Sigmoid colon (tissue), 7 donors: ENCODE data around the gene SORBS1. TPM values are rescaled to one million over a fixed set of nuclear protein-coding genes. Genes with fewer than 3 reads are reported as not detected.

Experiments
- DNase-seq: peaks from one replicate; pipeline ENCODE4 v3.0.0-alpha.2; 2019
- H3K27ac ChIP-seq, 4 donors: fragments of 200-600 bp; sonication (generic); one replicate each; pipeline ENCODE4 v1.5.1; 2016 to 2019; ENCODE audit warnings: mild to moderate bottlenecking in 1 of 4
- H3K27me3 ChIP-seq, 3 donors: fragments of 200-600 bp; sonication (generic); one replicate each; pipeline ENCODE4 v1.5.1; 2019; ENCODE audit warnings: mild to moderate bottlenecking in 1 of 3
- H3K36me3 ChIP-seq, 4 donors: fragments of 200-600 bp; sonication (generic); one replicate each; pipeline ENCODE4 v1.5.1; 2016 to 2019
- H3K4me1 ChIP-seq, 4 donors: fragments of 200-600 bp; sonication (generic); one replicate each; pipeline ENCODE4 v1.5.1; 2017 to 2019
- H3K4me3 ChIP-seq, 4 donors: fragments of 200-600 bp; sonication (generic); one replicate each; pipeline ENCODE4 v1.5.1; 2017 to 2019; ENCODE audit warnings: mild to moderate bottlenecking in 2 of 4, moderate library complexity in 1 of 4
- H3K9me3 ChIP-seq, 4 donors: fragments of 200-600 bp in 3 of 4; sonication (generic) in 3 of 4; one replicate each; pipeline versions ENCODE4 v1.5.1 to v1.6.1; 2013 to 2019
- EP300 ChIP-seq, 4 donors: sonication (generic); formaldehyde crosslinking; IDR thresholded peaks; one replicate each; pipeline ENCODE4 v1.6.1; 2017; ENCODE audit warnings: antibody characterized with exemption in 4 of 4
- POLR2A ChIP-seq, 2 donors: fragments of 450-650 bp; IDR thresholded peaks; one replicate each; pipeline ENCODE4 v1.6.1; 2016; ENCODE audit warnings: antibody characterized with exemption in 2 of 2, mild to moderate bottlenecking in 2 of 2, moderate library complexity in 2 of 2
- POLR2AphosphoS5 ChIP-seq, 4 donors: sonication (generic); formaldehyde crosslinking; IDR thresholded peaks; one replicate each; pipeline ENCODE4 v1.6.1; 2017; ENCODE audit warnings: antibody characterized with exemption in 4 of 4
- WGBS, 2 donors: extraction: QIAGEN DNeasy Blood & Tissue Kit; methylation state at CpG; one replicate each; pipeline ENCODE4 v1.1.7; 2013; 5-methylcytosine and 5-hydroxymethylcytosine counted together
- intact Hi-C: fragments of 100-400 bp; cut with DNase I; formaldehyde crosslinking; loops from one replicate; pipeline ENCODE4 v1.15.1; 2023
- polyA plus RNA-seq, 3 donors: library from polyadenylated mRNA; stranded (reverse); fragments of 200-250 nt; gene quantifications; one replicate each; pipeline ENCODE4 v1.2.3, GENCODE V29; 2013
- total RNA-seq, 4 donors: library from RNA; depleted of rRNA; stranded (reverse); fragments of >200 nt; gene quantifications; one replicate each; pipeline ENCODE4 v1.1.0, GENCODE V29; 2016
- TF ChIP-seq, protein P1 (sequence below), 4 experiments: fragments of 450-650 bp in 3 of 4; fragments of 200-600 bp in 1 of 4; IDR thresholded peaks; one replicate each; pipeline ENCODE4 v1.5.1; 2016 to 2019; ENCODE audit warnings: antibody characterized with exemption in 4 of 4, mild to moderate bottlenecking in 3 of 4, moderate library complexity in 2 of 4
- donor health status: healthy with polysubstance abuse.
- donor health status: Bipolar disorder and iron deficiency.
- donor health status: healthy.

SORBS1 gene
- total and polyA plus RNA-seq, 7 donors = 8.1 to 1,403 (median 664) TPM

DNA sequence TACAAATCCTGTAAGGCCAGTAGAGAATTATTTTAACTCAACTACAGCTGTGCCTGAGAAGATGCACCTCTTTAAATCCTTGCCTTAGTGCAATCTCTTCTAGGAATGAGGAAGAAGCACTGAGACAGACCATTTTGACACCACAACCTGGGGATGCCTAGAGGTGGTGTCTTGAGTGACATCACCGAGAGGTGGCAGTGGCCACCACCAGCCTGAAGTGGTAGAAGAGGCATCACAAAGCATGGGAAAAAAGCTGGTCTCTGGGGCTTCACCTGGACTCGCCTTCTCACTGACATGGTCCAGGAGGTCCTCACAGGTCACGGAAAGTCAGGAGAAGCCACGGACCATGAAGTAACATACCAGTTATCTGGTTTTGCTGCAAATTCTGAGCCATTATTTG lies 171.2 kb downstream of the SORBS1 start:
- Histone ChIP-seq H3K27ac (peak overlapping the region; percentile 59 to 98 (median 84)), H3K4me1 (peaks cover 0 to 88% (median 80%) of the 10 kb centered on the region in 4 donors), H3K36me3 (peaks cover 27 to 85% (median 35%) of the 10 kb centered on the region in 4 donors), H3K9me3 (no peaks in the 10 kb centered on the region), H3K27me3 (no peaks in the 10 kb centered on the region), H3K4me3 (no peak overlapping the region)
- DNase-seq = no peak
- peak in 1 of 4 donors; percentile 39 for TF ChIP-seq POLR2AphosphoS5 (IDR thresholded peaks at IDR 0.05)
- no peak for TF ChIP-seq POLR2A (IDR thresholded peaks at IDR 0.05)
- TF ChIP-seq EP300 (IDR thresholded peaks at IDR 0.05) = no peak
- TF ChIP-seq, protein P1, sequence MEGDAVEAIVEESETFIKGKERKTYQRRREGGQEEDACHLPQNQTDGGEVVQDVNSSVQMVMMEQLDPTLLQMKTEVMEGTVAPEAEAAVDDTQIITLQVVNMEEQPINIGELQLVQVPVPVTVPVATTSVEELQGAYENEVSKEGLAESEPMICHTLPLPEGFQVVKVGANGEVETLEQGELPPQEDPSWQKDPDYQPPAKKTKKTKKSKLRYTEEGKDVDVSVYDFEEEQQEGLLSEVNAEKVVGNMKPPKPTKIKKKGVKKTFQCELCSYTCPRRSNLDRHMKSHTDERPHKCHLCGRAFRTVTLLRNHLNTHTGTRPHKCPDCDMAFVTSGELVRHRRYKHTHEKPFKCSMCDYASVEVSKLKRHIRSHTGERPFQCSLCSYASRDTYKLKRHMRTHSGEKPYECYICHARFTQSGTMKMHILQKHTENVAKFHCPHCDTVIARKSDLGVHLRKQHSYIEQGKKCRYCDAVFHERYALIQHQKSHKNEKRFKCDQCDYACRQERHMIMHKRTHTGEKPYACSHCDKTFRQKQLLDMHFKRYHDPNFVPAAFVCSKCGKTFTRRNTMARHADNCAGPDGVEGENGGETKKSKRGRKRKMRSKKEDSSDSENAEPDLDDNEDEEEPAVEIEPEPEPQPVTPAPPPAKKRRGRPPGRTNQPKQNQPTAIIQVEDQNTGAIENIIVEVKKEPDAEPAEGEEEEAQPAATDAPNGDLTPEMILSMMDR (IDR thresholded peaks at IDR 0.05) = no peak
- intact Hi-C loops = no loop called here
- WGBS, 2 donors = 97 to 98% methylated on average over 4 of the region's 4 CpGs

DNA sequence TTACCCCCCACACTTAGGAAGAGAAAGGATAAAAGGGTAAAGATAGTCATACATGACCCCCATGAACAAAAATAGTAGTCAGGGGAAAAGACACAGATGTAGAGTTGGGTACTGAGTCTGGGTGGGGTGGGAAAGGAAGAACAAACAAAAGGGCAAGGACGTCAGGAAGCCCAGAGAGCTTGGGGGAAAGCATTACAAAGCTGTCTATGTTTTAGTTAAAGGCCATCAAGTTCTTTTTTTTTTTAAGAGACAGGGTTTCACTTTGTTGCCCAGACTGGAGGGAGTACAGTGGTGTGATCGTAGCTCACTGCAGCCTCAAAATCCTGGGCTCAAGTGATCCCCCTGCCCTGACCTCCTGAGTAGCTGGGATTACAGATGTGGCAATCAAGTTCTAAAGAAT lies 172.0 kb downstream of the SORBS1 start:
- intact Hi-C loops = no loop called here
- H3K4me1 ChIP-seq = peaks cover 0 to 92% (median 86%) of the 10 kb centered on the region in 4 donors

DNA sequence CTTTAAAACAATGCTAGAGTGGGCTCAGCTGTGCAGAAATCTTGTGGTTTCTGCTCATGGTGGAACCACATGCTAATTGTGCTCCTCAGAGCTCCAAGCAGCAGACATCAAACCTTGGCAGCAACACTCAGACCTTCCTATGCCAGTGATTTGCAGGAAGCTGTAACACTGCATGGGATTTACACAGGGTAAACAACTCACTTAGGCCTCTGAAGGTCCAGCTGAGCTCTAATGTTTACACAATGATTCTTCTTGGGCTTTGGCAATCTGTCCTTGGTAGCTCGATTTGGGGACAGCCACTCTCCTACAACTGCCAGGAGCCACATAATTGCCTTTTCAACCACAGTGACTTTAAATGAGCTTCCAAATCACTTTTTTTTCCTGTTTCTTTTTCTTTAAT lies 172.6 kb downstream of the SORBS1 start:
- Histone ChIP-seq H3K9me3 (no peaks in the 10 kb centered on the region), H3K27ac (peak overlapping the region; percentile 59 to 98 (median 84)), H3K36me3 (peaks cover 16 to 84% (median 42%) of the 10 kb centered on the region in 4 donors), H3K4me3 (no peak overlapping the region), H3K27me3 (no peaks in the 10 kb centered on the region), H3K4me1 (peaks cover 0 to 92% (median 86%) of the 10 kb centered on the region in 4 donors)
- no peak for TF ChIP-seq EP300 (IDR thresholded peaks at IDR 0.05)
- peak in 3 of 4 donors; percentile 11 to 51 (median 42) for TF ChIP-seq POLR2AphosphoS5 (IDR thresholded peaks at IDR 0.05)
- intact Hi-C loops = no loop called here
- WGBS, 2 donors = 5 to 43% methylated on average over 1 of the region's 1 CpG
- DNase-seq = no peak

More for the DNA sequence above, 172.0 kb downstream of the SORBS1 start:
- no peak for DNase-seq
- H3K27ac ChIP-seq = peak overlapping the region; percentile 59 to 98 (median 84)
- no peaks in the 10 kb centered on the region for H3K9me3 ChIP-seq
- H3K27me3 ChIP-seq = no peaks in the 10 kb centered on the region
- TF ChIP-seq, protein P1 (IDR thresholded peaks at IDR 0.05) = no peak
- TF ChIP-seq POLR2AphosphoS5 (IDR thresholded peaks at IDR 0.05) = peak in 1 of 4 donors; percentile 8
- H3K36me3 ChIP-seq = peaks cover 20 to 84% (median 36%) of the 10 kb centered on the region in 4 donors
- 43 to 64% methylated on average over 2 of the region's 2 CpGs for WGBS, 2 donors
- no peak overlapping the region for H3K4me3 ChIP-seq

DNA sequence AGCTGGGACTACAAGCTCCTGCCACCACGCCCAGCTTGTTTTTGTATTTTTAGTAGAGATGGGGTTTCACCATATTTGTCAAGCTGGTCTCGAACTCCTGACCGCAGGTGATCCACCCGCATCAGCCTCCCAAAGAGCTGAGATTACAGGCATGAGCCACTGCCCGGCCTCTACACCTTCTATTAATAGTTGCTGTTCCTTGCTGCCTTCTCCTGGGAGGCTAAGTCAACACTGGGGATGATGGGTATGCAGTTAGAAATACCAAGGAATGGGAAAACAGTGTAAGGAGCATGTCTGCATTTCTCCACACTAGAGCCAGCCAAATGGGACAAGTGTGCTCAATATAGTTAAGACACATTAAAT lies 173.1 kb downstream of the SORBS1 start:
- DNase-seq = no peak
- Histone ChIP-seq H3K4me1 (peaks cover 0 to 92% (median 86%) of the 10 kb centered on the region in 4 donors), H3K9me3 (no peaks in the 10 kb centered on the region), H3K36me3 (peaks cover 16 to 84% (median 39%) of the 10 kb centered on the region in 4 donors), H3K27ac (peak overlapping the region; percentile 59 to 98 (median 84)), H3K27me3 (no peaks in the 10 kb centered on the region), H3K4me3 (no peak overlapping the region)
- 81 to 84% methylated on average over 5 of the region's 5 CpGs for WGBS, 2 donors
- no peak for TF ChIP-seq POLR2A (IDR thresholded peaks at IDR 0.05)
- no peak for TF ChIP-seq POLR2AphosphoS5 (IDR thresholded peaks at IDR 0.05)
- TF ChIP-seq, protein P1 (IDR thresholded peaks at IDR 0.05) = no peak
- no peak for TF ChIP-seq EP300 (IDR thresholded peaks at IDR 0.05)
- intact Hi-C loops = no loop called here

DNA sequence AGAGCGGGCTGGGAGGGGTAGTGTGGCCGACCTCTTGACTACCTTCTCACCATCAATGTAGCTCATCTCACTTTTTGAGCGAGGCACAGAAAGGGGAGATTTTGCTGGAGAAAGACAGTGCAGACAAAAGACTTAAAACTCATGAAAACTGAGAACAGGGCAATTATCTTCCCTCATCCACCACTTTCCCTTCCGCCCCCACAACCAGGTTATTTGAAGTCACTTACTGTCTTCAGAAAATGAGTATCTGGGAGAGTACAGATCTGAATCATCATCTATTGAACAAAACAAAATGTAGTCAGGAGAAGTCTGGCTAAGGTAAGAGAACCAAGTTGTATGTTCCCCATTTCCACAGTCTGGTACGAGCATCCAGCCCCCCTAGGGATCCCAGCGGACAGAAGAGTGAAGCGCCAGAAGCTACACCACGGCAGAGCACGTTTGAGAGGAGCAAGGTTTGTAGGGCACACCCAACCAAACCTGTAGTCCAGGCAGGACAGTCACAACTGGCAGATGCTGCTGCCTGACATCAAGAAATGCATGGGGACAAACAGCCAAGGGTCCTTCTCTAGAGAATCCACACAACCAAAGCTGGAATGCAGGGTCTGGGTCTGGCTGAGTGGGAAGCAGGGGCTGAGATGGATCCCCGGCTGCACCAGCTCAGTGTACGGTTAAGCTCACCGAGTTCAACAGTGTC lies 177.0 kb downstream of the SORBS1 start:
- Histone ChIP-seq H3K27ac (peak overlapping the region; percentile 59 to 98 (median 84)), H3K36me3 (peaks cover 37 to 90% (median 59%) of the 10 kb centered on the region in 4 donors), H3K27me3 (no peaks in the 10 kb centered on the region), H3K4me1 (peaks cover 0 to 89% (median 71%) of the 10 kb centered on the region in 4 donors), H3K9me3 (no peaks in the 10 kb centered on the region), H3K4me3 (no peak overlapping the region)
- 91 to 92% methylated on average over 12 of the region's 12 CpGs for WGBS, 2 donors
- no peak for DNase-seq
- intact Hi-C loops = no loop called here
- TF ChIP-seq EP300 (IDR thresholded peaks at IDR 0.05) = no peak
- TF ChIP-seq, protein P1 (IDR thresholded peaks at IDR 0.05) = no peak
- no peak for TF ChIP-seq POLR2A (IDR thresholded peaks at IDR 0.05)
- TF ChIP-seq POLR2AphosphoS5 (IDR thresholded peaks at IDR 0.05) = peak in 2 of 4 donors; percentile 17 to 36
